Thoracic aorta (tissue), 2 donors: ENCODE measurements around the gene GNRH2. TPM values are rescaled to one million over a fixed set of nuclear protein-coding genes. Genes with fewer than 3 reads are reported as not detected.

ENCODE experiments used
- ATAC-seq: fragments of 150-250 bp; one replicate; pipeline ENCODE4 v1.8.0; 2017; ENCODE audit warnings: low read depth; ENCODE audit not compliant: insufficient number of reproducible peaks, low FRiP score
- DNase-seq: peaks from one replicate; pipeline ENCODE4 v3.0.0-alpha.2; 2020; ENCODE audit warnings: low spot score
- H3K27ac ChIP-seq, 2 donors: fragments of 200-600 bp; sonication (generic); 1 replicate in 1 of 2; 2 replicates in 1 of 2; pipeline ENCODE4 v1.5.1; 2016; ENCODE audit warnings: mild to moderate bottlenecking in 2 of 2, moderate library complexity in 2 of 2
- H3K27me3 ChIP-seq: fragments of 200-600 bp; sonication (generic); replicated peaks from 2 replicates; pipeline ENCODE4 v1.6.0; 2016; ENCODE audit warnings: mild to moderate bottlenecking; ENCODE audit not compliant: insufficient read depth
- H3K36me3 ChIP-seq: fragments of 200-600 bp; sonication (generic); one replicate; pipeline ENCODE4 v1.5.1; 2016
- H3K4me1 ChIP-seq, 2 donors: fragments of 200-600 bp; sonication (generic); 1 replicate in 1 of 2; 2 replicates in 1 of 2; pipeline versions ENCODE4 v1.5.1 to v1.6.0; 2016; ENCODE audit warnings: low read depth in 2 of 2, mild to moderate bottlenecking in 1 of 2; ENCODE audit not compliant: control insufficient read depth in 1 of 2
- H3K4me3 ChIP-seq: fragments of 200-600 bp; sonication (generic); 2 replicates; pipeline ENCODE4 v1.5.1; 2016; ENCODE audit warnings: mild to moderate bottlenecking
- H3K9me3 ChIP-seq: fragments of 200-600 bp; sonication (generic); 2 replicates; pipeline ENCODE4 v1.5.1; 2016
- CTCF ChIP-seq: fragments of 200-600 bp; sonication (generic); IDR thresholded peaks from one replicate; pipeline ENCODE4 v1.5.1; 2019; ENCODE audit warnings: antibody characterized with exemption
- total RNA-seq, 2 donors: library from RNA; depleted of rRNA; stranded (reverse); fragments of >200 nt; gene quantifications; one replicate each; pipeline versions ENCODE4 v1.1.0 to v1.2.3, GENCODE V29; 2016

Gene GNRH2
- total RNA-seq, 2 donors from 2014 or later, result not detected

- Histone ChIP-seq H3K9me3 (no peaks in the 10 kb centered on the region), H3K36me3 (peaks cover 20% of the 10 kb centered on the region), H3K4me3 (no peak overlapping the region), H3K27ac (peak overlapping the region; percentile 2 to 51), H3K27me3 (no peaks in the 10 kb centered on the region), H3K4me1 (peaks cover 13 to 30% of the 10 kb centered on the region in 2 donors)
- DNase-seq (no peak), ATAC-seq (no peak)
- no peak for TF ChIP-seq CTCF
Measured at GRCh38 chr20:3041854-3042409, 1.5 kb upstream of the GNRH2 start.

GRCh38 chr20:3042625-3043024 is 797 bp upstream of the GNRH2 start:
- peak; percentile 20 for ATAC-seq
- peak overlapping the region; percentile 2 to 51 for H3K27ac ChIP-seq
- no peak for DNase-seq

GRCh38 chr20:3044336-3044965 is 1.0 kb downstream of the GNRH2 start:
- H3K4me3 ChIP-seq, result no peak overlapping the region
- H3K36me3 ChIP-seq, result peaks cover 22% of the 10 kb centered on the region
- no peak for TF ChIP-seq CTCF
- H3K27me3 ChIP-seq, result no peaks in the 10 kb centered on the region
- no peak overlapping the region for H3K27ac ChIP-seq
- peaks cover 19 to 38% of the 10 kb centered on the region in 2 donors for H3K4me1 ChIP-seq
- no peak for DNase-seq
- no peaks in the 10 kb centered on the region for H3K9me3 ChIP-seq
- no peak for ATAC-seq

More at GRCh38 chr20:3042625-3043024, 797 bp upstream of the GNRH2 start:
- no peak for TF ChIP-seq CTCF
- peaks cover 14% of the 10 kb centered on the region for H3K36me3 ChIP-seq
- H3K9me3 ChIP-seq, result no peaks in the 10 kb centered on the region
- H3K27me3 ChIP-seq, result no peaks in the 10 kb centered on the region
- peaks cover 19 to 37% of the 10 kb centered on the region in 2 donors for H3K4me1 ChIP-seq
- no peak overlapping the region for H3K4me3 ChIP-seq

GRCh38 chr20:3045042-3045815 is 1.8 kb downstream of the GNRH2 start:
- Histone ChIP-seq H3K27ac (peak overlapping the region; percentile 90), H3K27me3 (no peaks in the 10 kb centered on the region), H3K36me3 (peaks cover 22% of the 10 kb centered on the region), H3K9me3 (no peaks in the 10 kb centered on the region), H3K4me1 (peaks cover 19 to 38% of the 10 kb centered on the region in 2 donors), H3K4me3 (peak overlapping the region; percentile 97)
- no peak for TF ChIP-seq CTCF
- ATAC-seq, result peak; percentile 28
- DNase-seq, result peak; percentile 50
